WTC11 (cell line): ENCODE measurements around the gene ASCC1. TPM values are rescaled to one million over a fixed set of nuclear protein-coding genes. Genes with fewer than 3 reads are reported as not detected.

Source experiments
- ARID4B ChIP-seq: sonication (generic); formaldehyde crosslinking; IDR thresholded peaks from 2 replicates; pipeline ENCODE4 v1.8.0; 2023; ENCODE audit warnings: missing genetic modification reagents, mild to moderate bottlenecking, borderline replicate concordance
- CBFB ChIP-seq: sonication (generic); formaldehyde crosslinking; IDR thresholded peaks from 2 replicates; pipeline ENCODE4 v1.8.1; 2022; ENCODE audit warnings: mild to moderate bottlenecking, low read depth, missing genetic modification reagents
- CREB1 ChIP-seq: sonication (generic); formaldehyde crosslinking; IDR thresholded peaks from 2 replicates; pipeline ENCODE4 v1.8.0; 2023; ENCODE audit warnings: mild to moderate bottlenecking, missing genetic modification reagents
- CREM ChIP-seq: sonication (generic); formaldehyde crosslinking; IDR thresholded peaks from 2 replicates; pipeline ENCODE4 v1.8.1; 2022; ENCODE audit warnings: mild to moderate bottlenecking, missing genetic modification reagents, moderate library complexity
- ESRRA ChIP-seq: sonication (generic); formaldehyde crosslinking; IDR thresholded peaks from 2 replicates; pipeline ENCODE4 v1.8.1; 2022; ENCODE audit warnings: mild to moderate bottlenecking, missing genetic modification reagents, borderline replicate concordance
- ETV6 ChIP-seq: sonication (generic); formaldehyde crosslinking; IDR thresholded peaks from 2 replicates; pipeline ENCODE4 v1.8.1; 2022; ENCODE audit warnings: mild to moderate bottlenecking, missing genetic modification reagents
- FOXK1 ChIP-seq: sonication (generic); formaldehyde crosslinking; IDR thresholded peaks from 2 replicates; pipeline ENCODE4 v1.8.0; 2022; ENCODE audit warnings: mild to moderate bottlenecking, moderate library complexity, missing genetic modification reagents
- GABPB1 ChIP-seq: sonication (generic); formaldehyde crosslinking; IDR thresholded peaks from 2 replicates; pipeline ENCODE4 v1.8.1; 2023; ENCODE audit warnings: mild to moderate bottlenecking, missing genetic modification reagents
- IRF1 ChIP-seq: sonication (generic); formaldehyde crosslinking; IDR thresholded peaks from 2 replicates; pipeline ENCODE4 v1.8.0; 2023; ENCODE audit warnings: missing genetic modification reagents
- KAT7 ChIP-seq: sonication (generic); formaldehyde crosslinking; IDR thresholded peaks from 2 replicates; pipeline ENCODE4 v1.8.1; 2023; ENCODE audit warnings: missing genetic modification reagents, mild to moderate bottlenecking, borderline replicate concordance
- MAX ChIP-seq: sonication (generic); formaldehyde crosslinking; IDR thresholded peaks from 2 replicates; pipeline ENCODE4 v1.8.0; 2022; ENCODE audit warnings: mild to moderate bottlenecking, missing genetic modification reagents
- NFE2L1 ChIP-seq: sonication (generic); formaldehyde crosslinking; IDR thresholded peaks from 2 replicates; pipeline ENCODE4 v1.8.1; 2023; ENCODE audit warnings: missing genetic modification reagents
- NFYB ChIP-seq: sonication (generic); formaldehyde crosslinking; conservative IDR thresholded peaks from 2 replicates; pipeline ENCODE4 v1.8.0; 2022; ENCODE audit warnings: low read depth, missing genetic modification reagents
- OVOL2 ChIP-seq: fragments of 250-450 bp; sonication (Bioruptor Pico); IDR thresholded peaks from 2 replicates; pipeline ENCODE4 v1.9.0; 2021; ENCODE audit warnings: mild to moderate bottlenecking, borderline replicate concordance
- SMAD3 ChIP-seq: sonication (generic); formaldehyde crosslinking; IDR thresholded peaks from 2 replicates; pipeline ENCODE4 v1.8.0; 2022; ENCODE audit warnings: missing genetic modification reagents, mild to moderate bottlenecking, borderline replicate concordance
- SMAD4 ChIP-seq: sonication (generic); formaldehyde crosslinking; IDR thresholded peaks from 2 replicates; pipeline ENCODE4 v1.8.0; 2022; ENCODE audit warnings: mild to moderate bottlenecking, missing genetic modification reagents
- SP1 ChIP-seq: sonication (generic); formaldehyde crosslinking; conservative IDR thresholded peaks from 2 replicates; pipeline ENCODE4 v1.8.1; 2022; ENCODE audit warnings: missing genetic modification reagents
- TEAD1 ChIP-seq: sonication (generic); formaldehyde crosslinking; IDR thresholded peaks from 2 replicates; pipeline ENCODE4 v1.8.0; 2022; ENCODE audit warnings: mild to moderate bottlenecking, missing genetic modification reagents
- USF1 ChIP-seq: sonication (generic); formaldehyde crosslinking; IDR thresholded peaks from 2 replicates; pipeline ENCODE4 v1.8.0; 2022; ENCODE audit warnings: mild to moderate bottlenecking, missing genetic modification reagents
- ZBTB21 ChIP-seq: sonication (generic); formaldehyde crosslinking; IDR thresholded peaks from 2 replicates; pipeline ENCODE4 v1.8.1; 2023; ENCODE audit warnings: mild to moderate bottlenecking, missing genetic modification reagents, borderline replicate concordance
- ZNF416 ChIP-seq: fragments of 250-450 bp; sonication (Bioruptor Pico); IDR thresholded peaks from 2 replicates; pipeline ENCODE4 v1.9.0; 2021; ENCODE audit warnings: mild to moderate bottlenecking, inconsistent platforms
- ZNF425 ChIP-seq: fragments of 250-450 bp; sonication (Bioruptor Pico); conservative IDR thresholded peaks from 2 replicates; pipeline ENCODE4 v1.9.0; 2021; ENCODE audit warnings: mild to moderate bottlenecking
- total RNA-seq: library from RNA; stranded (reverse); gene quantifications from 3 replicates; pipeline ENCODE4 v1.2.3, GENCODE V29; 2021
- TF ChIP-seq, protein P1 (sequence below): fragments of 250-450 bp; sonication (Bioruptor Pico); IDR thresholded peaks from 2 replicates; pipeline ENCODE4 v1.9.0; 2021; ENCODE audit warnings: mild to moderate bottlenecking

The ASCC1 gene
- total RNA-seq, 1 experiment from 2014 or later, result 30.4 TPM

GRCh38 chr10:72215611-72216549, at the start of gene ASCC1, which contains the start of gene ANAPC16 (continued):
- TF ChIP-seq ARID4B (peak; percentile 78; the same call in 1 of the 2 replicates), ZNF425 (CRISPR knock-in tag) (no peak), SMAD4 (CRISPR knock-in tag) (0 out of 2 replicates have a peak, but pooled peaks have one; percentile 47), SMAD3 (CRISPR knock-in tag) (peak; percentile 88), TEAD1 (CRISPR knock-in tag) (peak; percentile 94; the same call in 1 of the 2 replicates), USF1 (CRISPR knock-in tag) (no peak), ZBTB21 (CRISPR knock-in tag) (no peak), CBFB (no peak), ETV6 (CRISPR knock-in tag) (peak; percentile 97), ESRRA (CRISPR knock-in tag) (no peak), IRF1 (0 out of 2 replicates have a peak, but pooled peaks have one; percentile 59), OVOL2 (CRISPR knock-in tag) (no peak), KAT7 (no peak), ZNF416 (CRISPR knock-in tag) (0 out of 2 replicates have a peak, but pooled peaks have one; percentile 50), GABPB1 (CRISPR knock-in tag) (peak; percentile 79; the same call in 1 of the 2 replicates), SP1 (CRISPR knock-in tag) (peak; percentile 97), CREB1 (CRISPR knock-in tag) (no peak; the same call in 1 of the 2 replicates), NFYB (CRISPR knock-in tag) (no peak), FOXK1 (CRISPR knock-in tag) (peak; percentile 70), NFE2L1 (CRISPR knock-in tag) (peak; percentile 55; the same call in 1 of the 2 replicates), MAX (CRISPR knock-in tag) (peak; percentile 95), CREM (CRISPR knock-in tag) (peak; percentile 61; the same call in 1 of the 2 replicates)
- TF ChIP-seq, protein P1, sequence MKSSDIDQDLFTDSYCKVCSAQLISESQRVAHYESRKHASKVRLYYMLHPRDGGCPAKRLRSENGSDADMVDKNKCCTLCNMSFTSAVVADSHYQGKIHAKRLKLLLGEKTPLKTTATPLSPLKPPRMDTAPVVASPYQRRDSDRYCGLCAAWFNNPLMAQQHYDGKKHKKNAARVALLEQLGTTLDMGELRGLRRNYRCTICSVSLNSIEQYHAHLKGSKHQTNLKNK (CRISPR knock-in tag), result no peak
- TF ChIP-seq, all 79 proteins: peak for 21
